ENCODE data around the gene PIK3CD.

Gene PIK3CD

DNA sequence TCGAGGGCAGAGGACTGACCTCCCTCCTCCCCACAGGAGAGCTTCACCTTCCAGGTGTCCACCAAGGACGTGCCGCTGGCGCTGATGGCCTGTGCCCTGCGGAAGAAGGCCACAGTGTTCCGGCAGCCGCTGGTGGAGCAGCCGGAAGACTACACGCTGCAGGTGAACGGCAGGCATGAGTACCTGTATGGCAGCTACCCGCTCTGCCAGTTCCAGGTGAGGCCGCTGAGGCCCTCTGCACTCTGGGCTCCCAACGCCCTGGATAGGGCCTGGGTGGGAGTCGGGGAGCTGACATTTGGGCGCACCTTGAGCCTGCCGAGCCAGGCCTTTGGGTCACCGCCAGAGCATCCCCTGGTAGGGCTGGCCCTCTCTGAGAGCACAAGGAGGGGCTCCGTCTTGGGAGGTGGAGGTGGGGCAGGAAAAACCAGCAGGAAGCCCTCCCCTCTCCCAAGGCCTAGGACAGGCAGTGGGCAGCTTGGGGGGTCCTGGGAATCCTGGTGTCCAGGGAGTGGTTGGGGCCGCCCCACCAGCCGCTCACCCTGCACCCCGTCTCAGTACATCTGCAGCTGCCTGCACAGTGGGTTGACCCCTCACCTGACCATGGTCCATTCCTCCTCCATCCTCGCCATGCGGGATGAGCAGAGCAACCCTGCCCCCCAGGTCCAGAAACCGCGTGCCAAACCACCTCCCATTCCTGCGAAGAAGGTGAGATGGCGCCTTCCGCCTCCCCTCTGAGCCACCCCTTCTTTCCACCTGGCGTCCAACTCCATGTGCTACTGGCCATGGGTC, 65.1 kb downstream of the PIK3CD start:
- CTCF ChIA-PET: interaction anchor here (0.7 to 3.3 kb wide), 11 partner anchors 9 to 151 kb away, joined by 3 to 36 read pairs (median 6); partner anchors contain the start of gene PIK3CD
- Mint-ChIP-seq H3K4me1 (peaks cover 84% of the 10 kb centered on the region), H3K27me3 (peaks cover 6% of the 10 kb centered on the region), H3K27ac (peak overlapping the region; percentile 95), H3K4me3 (peak overlapping the region; percentile 98), H3K9me3 (no peaks in the 10 kb centered on the region), H3K36me3 (peaks cover 70% of the 10 kb centered on the region)
- peak; percentile 53 for DNase-seq

GRCh38 chr1:9717193-9718005, 65.9 kb downstream of the PIK3CD start:
- peaks cover 84% of the 10 kb centered on the region for H3K4me1 Mint-ChIP-seq
- H3K36me3 Mint-ChIP-seq: peaks cover 72% of the 10 kb centered on the region
- CTCF ChIA-PET: interaction anchor here (1.1 to 3.3 kb wide), 7 partner anchors 8 to 89 kb away, joined by 3 to 36 read pairs (median 6); partner anchors contain the start of gene PIK3CD
- H3K4me3 Mint-ChIP-seq: peak overlapping the region; percentile 98
- no peaks in the 10 kb centered on the region for H3K9me3 Mint-ChIP-seq
- peak overlapping the region; percentile 95 for H3K27ac Mint-ChIP-seq
- DNase-seq: peak; percentile 97
- peaks cover 6% of the 10 kb centered on the region for H3K27me3 Mint-ChIP-seq

DNA sequence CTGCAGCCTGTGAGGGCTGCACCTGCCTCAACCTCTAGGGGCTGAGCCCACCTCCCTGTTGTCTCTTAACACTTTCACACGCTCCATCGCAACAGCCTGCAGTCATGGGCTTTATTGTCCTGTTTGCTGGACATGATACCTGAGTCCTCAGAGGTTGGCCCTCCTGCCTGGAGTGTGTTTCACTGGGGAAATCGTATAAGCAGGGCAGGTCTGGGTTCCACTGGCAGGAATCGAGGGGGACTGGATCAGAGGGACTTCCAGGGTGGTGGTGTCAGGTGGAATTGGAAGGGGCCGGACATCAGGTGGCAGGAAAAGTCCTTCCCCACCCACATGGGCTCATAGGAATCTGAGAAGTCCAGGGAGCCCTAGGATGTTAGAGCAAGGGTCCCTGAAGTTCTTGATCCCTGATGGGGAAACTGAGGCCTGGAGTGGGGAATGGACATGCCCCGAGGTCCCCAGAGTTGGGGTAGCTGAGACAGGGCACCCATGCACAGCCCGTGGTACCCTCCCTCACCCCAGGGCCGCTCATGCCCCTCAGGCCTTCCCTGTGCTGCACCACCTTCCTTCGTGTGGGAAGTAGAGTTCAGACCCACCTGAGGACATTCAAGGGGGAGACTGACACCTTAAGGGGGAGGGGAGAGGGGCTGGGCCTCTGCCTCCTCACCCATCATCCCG, 66.6 kb downstream of the PIK3CD start:
- H3K27ac Mint-ChIP-seq: peak overlapping the region; percentile 95
- DNase-seq: no peak
- peaks cover 78% of the 10 kb centered on the region for H3K36me3 Mint-ChIP-seq
- H3K27me3 Mint-ChIP-seq: peaks cover 6% of the 10 kb centered on the region
- peak overlapping the region; percentile 98 for H3K4me3 Mint-ChIP-seq
- CTCF ChIA-PET: interaction anchor here (1.1 to 3.3 kb wide), 6 partner anchors 9 to 90 kb away, joined by 3 to 36 read pairs (median 6); partner anchors contain the start of gene PIK3CD
- H3K9me3 Mint-ChIP-seq: no peaks in the 10 kb centered on the region
- peaks cover 82% of the 10 kb centered on the region for H3K4me1 Mint-ChIP-seq

DNA sequence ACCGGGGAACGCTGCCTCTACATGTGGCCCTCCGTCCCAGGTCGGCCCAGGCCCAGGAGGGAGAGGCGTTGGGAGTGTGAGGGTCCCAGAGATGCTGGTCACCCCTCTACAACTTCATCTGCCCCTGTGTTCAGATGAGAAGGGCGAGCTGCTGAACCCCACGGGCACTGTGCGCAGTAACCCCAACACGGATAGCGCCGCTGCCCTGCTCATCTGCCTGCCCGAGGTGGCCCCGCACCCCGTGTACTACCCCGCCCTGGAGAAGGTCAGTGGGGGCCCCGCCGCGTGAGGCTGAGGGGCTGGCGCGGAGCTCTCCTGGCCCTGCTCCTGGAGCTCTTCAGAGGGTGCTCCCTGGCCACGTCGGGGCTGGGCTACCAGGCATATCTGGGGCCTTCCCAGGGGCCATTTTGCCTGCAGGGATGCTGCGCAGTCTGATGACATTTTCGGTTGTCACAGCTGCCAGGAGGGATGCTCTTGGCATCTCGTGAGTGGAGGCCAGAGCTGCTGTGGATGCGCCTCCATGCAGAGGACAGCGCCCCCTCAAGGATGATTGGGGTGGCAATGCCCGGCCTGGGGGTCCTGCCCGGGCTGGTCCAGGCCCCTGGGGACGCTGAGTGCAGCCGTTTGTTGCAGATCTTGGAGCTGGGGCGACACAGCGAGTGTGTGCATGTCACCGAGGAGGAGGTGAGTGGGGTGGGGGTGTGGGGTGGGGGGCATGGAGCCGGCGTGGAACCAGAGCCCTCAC, 68.6 kb downstream of the PIK3CD start:
- Mint-ChIP-seq H3K27me3 (peaks cover 6% of the 10 kb centered on the region), H3K9me3 (no peaks in the 10 kb centered on the region), H3K36me3 (peaks cover 85% of the 10 kb centered on the region), H3K27ac (peak overlapping the region; percentile 95), H3K4me1 (peaks cover 83% of the 10 kb centered on the region), H3K4me3 (no peak overlapping the region)
- no peak for DNase-seq
- CTCF ChIA-PET: interaction anchor here (0.9 to 2.4 kb wide), 12 partner anchors 8 to 142 kb away, joined by 3 to 17 read pairs (median 3); no protein-coding TSS in a partner anchor

DNA sequence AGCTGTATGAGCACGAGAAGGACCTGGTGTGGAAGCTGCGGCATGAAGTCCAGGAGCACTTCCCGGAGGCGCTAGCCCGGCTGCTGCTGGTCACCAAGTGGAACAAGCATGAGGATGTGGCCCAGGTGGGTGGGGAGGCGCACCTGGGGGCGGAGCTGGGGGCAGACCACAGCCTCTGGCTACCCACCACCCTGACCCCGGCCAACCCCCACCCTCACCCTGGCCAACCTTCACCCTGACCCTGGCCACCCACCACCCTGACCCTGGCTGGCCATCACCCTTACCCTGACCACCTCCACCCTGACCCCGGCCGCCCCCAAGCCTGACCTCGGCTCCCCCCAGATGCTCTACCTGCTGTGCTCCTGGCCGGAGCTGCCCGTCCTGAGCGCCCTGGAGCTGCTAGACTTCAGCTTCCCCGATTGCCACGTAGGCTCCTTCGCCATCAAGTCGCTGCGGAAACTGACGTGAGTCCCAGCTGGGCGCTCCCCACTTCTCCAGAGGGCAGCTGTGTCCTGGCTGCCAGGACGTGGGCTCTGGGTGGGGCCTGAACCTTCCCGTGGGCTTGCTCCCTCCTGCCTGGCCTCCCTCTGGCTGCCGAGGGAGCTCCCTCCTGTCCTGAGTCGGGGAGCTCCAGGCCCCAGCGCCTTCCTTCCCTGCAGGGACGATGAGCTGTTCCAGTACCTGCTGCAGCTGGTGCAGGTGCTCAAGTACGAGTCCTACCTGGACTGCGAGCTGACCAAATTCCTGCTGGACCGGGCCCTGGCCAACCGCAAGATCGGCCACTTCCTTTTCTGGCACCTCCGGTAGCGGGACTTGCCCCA, 69.5 kb downstream of the PIK3CD start:
- CTCF ChIA-PET: interaction anchor here (0.6 to 2.4 kb wide), 12 partner anchors 11 to 144 kb away, joined by 3 to 17 read pairs (median 4); no protein-coding TSS in a partner anchor
- H3K27me3 Mint-ChIP-seq: peaks cover 6% of the 10 kb centered on the region
- no peak overlapping the region for H3K4me3 Mint-ChIP-seq
- DNase-seq: no peak
- H3K4me1 Mint-ChIP-seq: peaks cover 81% of the 10 kb centered on the region
- H3K27ac Mint-ChIP-seq: peak overlapping the region; percentile 68
- H3K9me3 Mint-ChIP-seq: no peaks in the 10 kb centered on the region
- peaks cover 80% of the 10 kb centered on the region for H3K36me3 Mint-ChIP-seq

- peaks cover 83% of the 10 kb centered on the region for H3K4me1 Mint-ChIP-seq
Measured at GRCh38 chr1:9721606-9722377, 70.3 kb downstream of the PIK3CD start.

DNA sequence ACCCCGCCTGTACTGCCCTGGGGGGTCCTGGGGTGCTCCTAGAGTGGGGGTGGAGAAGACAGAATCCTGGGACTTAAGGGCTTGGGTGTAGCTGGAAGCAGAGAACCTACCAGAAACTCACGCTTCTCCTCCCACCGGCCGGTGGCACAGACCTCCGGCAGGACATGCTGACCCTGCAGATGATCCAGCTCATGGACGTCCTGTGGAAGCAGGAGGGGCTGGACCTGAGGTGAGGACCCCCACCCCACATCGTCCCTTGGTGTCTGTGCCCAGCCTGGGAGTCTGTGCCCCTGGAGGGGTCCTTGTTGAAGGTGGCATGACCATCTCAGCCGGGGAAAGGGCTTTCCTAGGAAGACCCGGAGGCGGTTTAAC, 70.8 kb downstream of the PIK3CD start:
- no peak for DNase-seq
- Mint-ChIP-seq H3K9me3 (no peaks in the 10 kb centered on the region), H3K4me1 (peaks cover 85% of the 10 kb centered on the region), H3K36me3 (peaks cover 77% of the 10 kb centered on the region), H3K4me3 (no peak overlapping the region), H3K27ac (peak overlapping the region; percentile 58), H3K27me3 (peaks cover 5% of the 10 kb centered on the region)
- CTCF ChIA-PET: interaction anchor here (1.7 to 2.4 kb wide), 2 partner anchors 92 to 143 kb away, joined by 5 to 17 read pairs; no protein-coding TSS in a partner anchor

More at GRCh38 chr1:9721606-9722377, 70.3 kb downstream of the PIK3CD start:
- H3K4me3 Mint-ChIP-seq: no peak overlapping the region
- peak; percentile 82 for DNase-seq
- CTCF ChIA-PET: interaction anchor here (0.6 to 2.4 kb wide), 9 partner anchors 10 to 144 kb away, joined by 3 to 17 read pairs (median 4); no protein-coding TSS in a partner anchor
- peaks cover 6% of the 10 kb centered on the region for H3K27me3 Mint-ChIP-seq
- peak overlapping the region; percentile 58 for H3K27ac Mint-ChIP-seq
- H3K9me3 Mint-ChIP-seq: no peaks in the 10 kb centered on the region
- peaks cover 76% of the 10 kb centered on the region for H3K36me3 Mint-ChIP-seq

- H3K27ac Mint-ChIP-seq: peak overlapping the region; percentile 75
- DNase-seq: no peak
- CTCF ChIA-PET: interaction anchor here (5.9 kb wide), 1 partner anchor 95 kb away, joined by 37 read pairs; no protein-coding TSS in a partner anchor
- H3K36me3 Mint-ChIP-seq: peaks cover 76% of the 10 kb centered on the region
- peaks cover 85% of the 10 kb centered on the region for H3K4me1 Mint-ChIP-seq
- H3K27me3 Mint-ChIP-seq: no peaks in the 10 kb centered on the region
- H3K9me3 Mint-ChIP-seq: no peaks in the 10 kb centered on the region
- no peak overlapping the region for H3K4me3 Mint-ChIP-seq
Measured at GRCh38 chr1:9723068-9723805, 71.7 kb downstream of the PIK3CD start.

GRCh38 chr1:9723926-9724325, 72.4 kb downstream of the PIK3CD start:
- H3K4me3 Mint-ChIP-seq: no peak overlapping the region

GRCh38 chr1:9724706-9725476, 73.4 kb downstream of the PIK3CD start:
- H3K4me3 Mint-ChIP-seq: no peak overlapping the region
- CTCF ChIA-PET: interaction anchor here (1.0 to 5.9 kb wide), 3 partner anchors 8 to 141 kb away, joined by 3 to 37 read pairs (median 6); no protein-coding TSS in a partner anchor
- H3K36me3 Mint-ChIP-seq: peaks cover 76% of the 10 kb centered on the region

More at GRCh38 chr1:9723926-9724325, 72.4 kb downstream of the PIK3CD start:
- Mint-ChIP-seq H3K36me3 (peaks cover 80% of the 10 kb centered on the region), H3K27ac (peak overlapping the region; percentile 75), H3K9me3 (no peaks in the 10 kb centered on the region), H3K4me1 (peaks cover 85% of the 10 kb centered on the region), H3K27me3 (no peaks in the 10 kb centered on the region)
- DNase-seq: no peak
- CTCF ChIA-PET: interaction anchor here (1.0 to 5.9 kb wide), 2 partner anchors 96 to 142 kb away, joined by 3 to 37 read pairs; no protein-coding TSS in a partner anchor

More at GRCh38 chr1:9724706-9725476, 73.4 kb downstream of the PIK3CD start:
- Mint-ChIP-seq H3K9me3 (no peaks in the 10 kb centered on the region), H3K4me1 (peaks cover 82% of the 10 kb centered on the region), H3K27ac (peak overlapping the region; percentile 75), H3K27me3 (no peaks in the 10 kb centered on the region)
- peak; percentile 76 for DNase-seq

All from activated naive CD4-positive, alpha-beta T cell treated with anti-CD3 and anti-CD28 coated beads, Interleukin-2, amount 10 ng/mL, durations not matched to agents 7 days and 5 days (primary cell).